Activated CD8-positive, alpha-beta memory T cell treated with anti-CD3 and anti-CD28 coated beads for 1 hour (primary cell): ENCODE measurements around the gene AVPR2.

ENCODE experiments used
- DNase-seq, 2 donors: peaks; one replicate each; pipeline ENCODE4 v3.0.0-alpha.2; 2020; ENCODE audit warnings: low read depth in 1 of 2; ENCODE audit errors: extremely low read depth in 1 of 2

AVPR2 gene

GRCh38 chrX:153870791-153871360 is 33.6 kb upstream of the AVPR2 start:
- no peak for DNase-seq

GRCh38 chrX:153871451-153871850 is 33.0 kb upstream of the AVPR2 start:
- DNase-seq, result no peak

- DNase-seq, result no peak
Observed at GRCh38 chrX:153871946-153872878, 32.3 kb upstream of the AVPR2 start.

- DNase-seq, result no peak
Observed at GRCh38 chrX:153873282-153874084, 31.0 kb upstream of the AVPR2 start.

- no peak for DNase-seq
Observed at GRCh38 chrX:153874085-153874365, 30.4 kb upstream of the AVPR2 start.

GRCh38 chrX:153874366-153875125 is 29.9 kb upstream of the AVPR2 start:
- DNase-seq, result no peak

- DNase-seq, result peak; percentile 28 to 61
Observed at GRCh38 chrX:153875391-153876111, 28.9 kb upstream of the AVPR2 start.

- no peak for DNase-seq
Observed at GRCh38 chrX:153876112-153876491, 28.4 kb upstream of the AVPR2 start.

GRCh38 chrX:153877571-153878261 is 26.8 kb upstream of the AVPR2 start:
- DNase-seq, result no peak

GRCh38 chrX:153878345-153878744 is 26.1 kb upstream of the AVPR2 start:
- no peak for DNase-seq

- DNase-seq, result no peak
Observed at GRCh38 chrX:153878969-153879653, 25.4 kb upstream of the AVPR2 start.

- no peak for DNase-seq
Observed at GRCh38 chrX:153879741-153880439, 24.6 kb upstream of the AVPR2 start.

GRCh38 chrX:153880440-153880815 is 24.0 kb upstream of the AVPR2 start:
- no peak for DNase-seq

GRCh38 chrX:153881281-153881680 is 23.2 kb upstream of the AVPR2 start:
- DNase-seq, result no peak

GRCh38 chrX:153882086-153882498 is 22.4 kb upstream of the AVPR2 start:
- no peak for DNase-seq

GRCh38 chrX:153882557-153882956 is 21.9 kb upstream of the AVPR2 start:
- no peak for DNase-seq

- DNase-seq, result no peak
Observed at GRCh38 chrX:153883163-153883843, 21.2 kb upstream of the AVPR2 start.

GRCh38 chrX:153884136-153884535 is 20.3 kb upstream of the AVPR2 start:
- no peak for DNase-seq
